ENCODE results near the gene RUNDC1.
"Not testable (repeated sequence)": the region's sequence is repeated elsewhere in the genome, so short reads cannot be mapped to it uniquely, and the experiment has no call there.

The RUNDC1 gene

GRCh38 chr17:42980274-42980765 lies at the start of gene RUNDC1:
RUNDC1 (plus strand) TSS chr17:42980565; CDS start chr17:42980577, 12 bp downstream.
- Histone ChIP-seq H3K4me1 (ENCODE audit: insufficient read depth, low read length) (peaks cover 8% of the 10 kb centered on the region; the same call in 1 of the 2 replicates), H3K36me3 (ENCODE audit: insufficient read depth, low read depth, low read length) (peaks cover 8% of the 10 kb centered on the region), H3K27ac (ENCODE audit: low read length) (peak within 1 kb of the TSS; percentile 57)

GRCh38 chr17:42937712-42938596 lies 42.4 kb upstream of the RUNDC1 start:
- no peaks in the 10 kb centered on the region for H3K4me1 ChIP-seq (ENCODE audit: insufficient read depth, low read length)
- no peaks in the 10 kb centered on the region for H3K36me3 ChIP-seq (ENCODE audit: insufficient read depth, low read depth, low read length)
- H3K27me3 ChIP-seq (ENCODE audit: insufficient read depth, low read length) = no peaks in the 10 kb centered on the region
- H3K27ac ChIP-seq (ENCODE audit: low read length) = no peak overlapping the region
- no peak overlapping the region for H3K9ac ChIP-seq (ENCODE audit: low read depth, low read length)
- no peak overlapping the region for H3K4me3 ChIP-seq (ENCODE audit: low read length)
- H3K9me3 ChIP-seq (ENCODE audit: insufficient read depth, low read depth, low read length) = no peaks in the 10 kb centered on the region

More at GRCh38 chr17:42980274-42980765, at the start of gene RUNDC1:
- H3K4me3 ChIP-seq (ENCODE audit: low read length) = peak within 1 kb of the TSS; percentile 94
- H3K9ac ChIP-seq (ENCODE audit: low read depth, low read length) = peak within 1 kb of the TSS; percentile 90
- H3K27me3 ChIP-seq (ENCODE audit: insufficient read depth, low read length) = no peaks in the 10 kb centered on the region
- H3K9me3 ChIP-seq (ENCODE audit: insufficient read depth, low read depth, low read length) = no peaks in the 10 kb centered on the region

GRCh38 chr17:42944211-42944610 lies 36.2 kb upstream of the RUNDC1 start:
- Histone ChIP-seq H3K4me3 (ENCODE audit: low read length) (no peak overlapping the region), H3K9ac (ENCODE audit: low read depth, low read length) (no peak overlapping the region), H3K4me1 (ENCODE audit: insufficient read depth, low read length) (no peaks in the 10 kb centered on the region), H3K27me3 (ENCODE audit: insufficient read depth, low read length) (no peaks in the 10 kb centered on the region), H3K27ac (ENCODE audit: low read length) (no peak overlapping the region), H3K36me3 (ENCODE audit: insufficient read depth, low read depth, low read length) (peaks cover 8% of the 10 kb centered on the region; the same call in 1 of the 2 replicates), H3K9me3 (ENCODE audit: insufficient read depth, low read depth, low read length) (no peaks in the 10 kb centered on the region)

- Histone ChIP-seq H3K4me1 (ENCODE audit: insufficient read depth, low read length) (no peaks in the 10 kb centered on the region), H3K4me3 (ENCODE audit: low read length) (no peak overlapping the region), H3K36me3 (ENCODE audit: insufficient read depth, low read depth, low read length) (peaks cover 32% of the 10 kb centered on the region)
Observed at GRCh38 chr17:42946812-42947211, 33.6 kb upstream of the RUNDC1 start.

GRCh38 chr17:42950044-42950783 lies 30.2 kb upstream of the RUNDC1 start:
- Histone ChIP-seq H3K36me3 (ENCODE audit: insufficient read depth, low read depth, low read length) (peaks cover 62% of the 10 kb centered on the region), H3K4me3 (ENCODE audit: low read length) (no peak overlapping the region), H3K27ac (ENCODE audit: low read length) (no peak overlapping the region), H3K27me3 (ENCODE audit: insufficient read depth, low read length) (no peaks in the 10 kb centered on the region), H3K4me1 (ENCODE audit: insufficient read depth, low read length) (no peaks in the 10 kb centered on the region), H3K9me3 (ENCODE audit: insufficient read depth, low read depth, low read length) (no peaks in the 10 kb centered on the region), H3K9ac (ENCODE audit: low read depth, low read length) (no peak overlapping the region)

More at GRCh38 chr17:42946812-42947211, 33.6 kb upstream of the RUNDC1 start:
- Histone ChIP-seq H3K27me3 (ENCODE audit: insufficient read depth, low read length) (no peaks in the 10 kb centered on the region), H3K9ac (ENCODE audit: low read depth, low read length) (no peak overlapping the region), H3K27ac (ENCODE audit: low read length) (no peak overlapping the region), H3K9me3 (ENCODE audit: insufficient read depth, low read depth, low read length) (no peaks in the 10 kb centered on the region)

GRCh38 chr17:42953669-42954068 lies 26.7 kb upstream of the RUNDC1 start:
- Histone ChIP-seq H3K36me3 (ENCODE audit: insufficient read depth, low read depth, low read length) (peaks cover 83% of the 10 kb centered on the region), H3K27ac (ENCODE audit: low read length) (no peak overlapping the region), H3K4me3 (ENCODE audit: low read length) (no peak overlapping the region), H3K27me3 (ENCODE audit: insufficient read depth, low read length) (no peaks in the 10 kb centered on the region), H3K9me3 (ENCODE audit: insufficient read depth, low read depth, low read length) (no peaks in the 10 kb centered on the region), H3K9ac (ENCODE audit: low read depth, low read length) (no peak overlapping the region), H3K4me1 (ENCODE audit: insufficient read depth, low read length) (no peaks in the 10 kb centered on the region)

- H3K9ac ChIP-seq (ENCODE audit: low read depth, low read length) = peak within 1 kb of the TSS; percentile 89
- peak within 1 kb of the TSS; percentile 97 for H3K27ac ChIP-seq (ENCODE audit: low read length)
- peak within 1 kb of the TSS; percentile 97 for H3K4me3 ChIP-seq (ENCODE audit: low read length)
- H3K9me3 ChIP-seq (ENCODE audit: insufficient read depth, low read depth, low read length) = no peaks in the 10 kb centered on the region
- no peaks in the 10 kb centered on the region for H3K4me1 ChIP-seq (ENCODE audit: insufficient read depth, low read length)
- no peaks in the 10 kb centered on the region for H3K27me3 ChIP-seq (ENCODE audit: insufficient read depth, low read length)
- peaks cover 33% of the 10 kb centered on the region for H3K36me3 ChIP-seq (ENCODE audit: insufficient read depth, low read depth, low read length)
Observed at GRCh38 chr17:42964161-42964932, 16.0 kb upstream of the RUNDC1 start, which contains the start of gene AARSD1. AARSD1 (minus strand) TSS chr17:42964454; CDS start chr17:42964440, 14 bp downstream.

- Histone ChIP-seq H3K4me1 (ENCODE audit: insufficient read depth, low read length) (no peaks in the 10 kb centered on the region), H3K4me3 (ENCODE audit: low read length) (no peak overlapping the region), H3K36me3 (ENCODE audit: insufficient read depth, low read depth, low read length) (no peaks in the 10 kb centered on the region), H3K9ac (ENCODE audit: low read depth, low read length) (no peak overlapping the region), H3K27me3 (ENCODE audit: insufficient read depth, low read length) (no peaks in the 10 kb centered on the region), H3K9me3 (ENCODE audit: insufficient read depth, low read depth, low read length) (no peaks in the 10 kb centered on the region), H3K27ac (ENCODE audit: low read length) (no peak overlapping the region)
Observed at GRCh38 chr17:42967925-42968324, 12.4 kb upstream of the RUNDC1 start.

- no peaks in the 10 kb centered on the region for H3K36me3 ChIP-seq (ENCODE audit: insufficient read depth, low read depth, low read length)
- no peaks in the 10 kb centered on the region for H3K9me3 ChIP-seq (ENCODE audit: insufficient read depth, low read depth, low read length)
- no peaks in the 10 kb centered on the region for H3K27me3 ChIP-seq (ENCODE audit: insufficient read depth, low read length)
- H3K27ac ChIP-seq (ENCODE audit: low read length) = no peak overlapping the region
- no peak overlapping the region for H3K9ac ChIP-seq (ENCODE audit: low read depth, low read length)
- no peaks in the 10 kb centered on the region for H3K4me1 ChIP-seq (ENCODE audit: insufficient read depth, low read length)
- H3K4me3 ChIP-seq (ENCODE audit: low read length) = no peak overlapping the region
Observed at GRCh38 chr17:42969001-42969581, 11.3 kb upstream of the RUNDC1 start.

- no peak overlapping the region for H3K9ac ChIP-seq (ENCODE audit: low read depth, low read length)
- no peaks in the 10 kb centered on the region for H3K36me3 ChIP-seq (ENCODE audit: insufficient read depth, low read depth, low read length)
- H3K4me3 ChIP-seq (ENCODE audit: low read length) = no peak overlapping the region
- H3K4me1 ChIP-seq (ENCODE audit: insufficient read depth, low read length) = no peaks in the 10 kb centered on the region
- H3K27me3 ChIP-seq (ENCODE audit: insufficient read depth, low read length) = no peaks in the 10 kb centered on the region
- no peaks in the 10 kb centered on the region for H3K9me3 ChIP-seq (ENCODE audit: insufficient read depth, low read depth, low read length)
- no peak overlapping the region for H3K27ac ChIP-seq (ENCODE audit: low read length)
Observed at GRCh38 chr17:42971589-42971988, 8.8 kb upstream of the RUNDC1 start.

- not testable (repeated sequence) for H3K9ac ChIP-seq (ENCODE audit: low read depth, low read length); H3K27ac ChIP-seq (ENCODE audit: low read length)
Observed at GRCh38 chr17:42973323-42973722, 7.0 kb upstream of the RUNDC1 start.

More at GRCh38 chr17:42973323-42973722, 7.0 kb upstream of the RUNDC1 start:
- not testable (repeated sequence) for H3K4me1 ChIP-seq (ENCODE audit: insufficient read depth, low read length); H3K36me3 ChIP-seq (ENCODE audit: insufficient read depth, low read depth, low read length); H3K9me3 ChIP-seq (ENCODE audit: insufficient read depth, low read depth, low read length); H3K27me3 ChIP-seq (ENCODE audit: insufficient read depth, low read length); H3K4me3 ChIP-seq (ENCODE audit: low read length)
